GM12873 (cell line): Measurements from ENCODE around the gene TYW1B.

Experiments
- CTCF ChIP-seq: IDR thresholded peaks from 2 replicates; pipeline ENCODE4 v1.5.1; 2012; ENCODE audit warnings: low read depth, mild to moderate bottlenecking, moderate library complexity, low read length, control low read depth; ENCODE audit not compliant: insufficient read depth; ENCODE audit errors: missing control alignments

TYW1B gene

GRCh38 chr7:72785166-72785955 lies 42.6 kb downstream of the TYW1B start:
- no peak for TF ChIP-seq CTCF

GRCh38 chr7:72781631-72782030 lies 46.4 kb downstream of the TYW1B start:
- no peak for TF ChIP-seq CTCF

- no peak for TF ChIP-seq CTCF
Observed at GRCh38 chr7:72781161-72781560, 46.8 kb downstream of the TYW1B start.

GRCh38 chr7:72760602-72761001 lies 67.4 kb downstream of the TYW1B start:
- no peak for TF ChIP-seq CTCF

GRCh38 chr7:72754312-72754711 lies 73.7 kb downstream of the TYW1B start:
- no peak for TF ChIP-seq CTCF

GRCh38 chr7:72753781-72754180 lies 74.2 kb downstream of the TYW1B start:
- no peak for TF ChIP-seq CTCF

- TF ChIP-seq CTCF: no peak
Observed at GRCh38 chr7:72751978-72752377, 76.0 kb downstream of the TYW1B start.
